ENCODE measurements around the gene PCP4.

Gene PCP4

DNA sequence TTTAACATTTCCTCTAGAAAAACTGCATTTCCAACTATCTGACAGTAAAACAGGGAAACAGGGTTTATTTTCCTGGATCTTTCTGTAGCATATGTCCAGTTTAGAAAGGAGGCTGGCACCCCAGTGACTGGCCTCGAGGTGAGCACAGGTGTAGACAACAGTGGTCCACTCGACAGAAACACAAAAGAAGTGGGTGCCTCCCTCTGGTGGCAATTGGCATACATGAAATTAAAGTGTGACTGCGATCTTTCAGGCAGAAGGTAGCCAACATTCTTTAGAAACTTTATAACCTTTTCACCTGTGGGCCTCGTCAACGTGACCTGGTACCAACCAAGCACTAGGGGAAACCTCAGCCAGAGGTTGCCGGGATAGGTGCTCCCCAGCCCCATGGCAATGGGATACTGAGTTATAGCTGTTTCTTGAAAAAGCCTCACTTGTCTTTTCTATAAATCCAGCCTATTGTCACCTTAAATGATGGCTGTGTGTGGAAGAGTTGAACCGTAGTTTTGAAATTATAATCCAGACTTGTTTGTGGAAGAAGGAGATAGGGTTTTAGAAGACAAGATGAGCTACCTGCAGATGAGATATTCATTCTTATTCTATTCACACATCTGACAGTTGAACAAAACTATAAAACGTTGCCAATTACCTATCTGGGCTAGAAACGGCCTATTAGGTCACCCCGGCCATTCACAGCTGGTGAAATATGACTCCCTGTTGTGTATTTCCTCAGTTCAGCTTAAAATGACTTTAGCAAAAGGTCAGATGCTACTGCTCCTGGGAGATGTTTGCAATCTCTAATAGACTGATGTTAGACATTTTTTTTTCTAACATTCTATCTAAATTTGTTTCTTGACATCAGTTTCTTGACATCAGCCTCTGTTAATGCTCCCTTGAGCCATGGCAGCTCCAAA is 44.3 kb downstream of the PCP4 start:
- no peaks in the 10 kb centered on the region for H4K20me1 ChIP-seq (ENCODE audit: low read depth, low read length)
- H3K4me3 ChIP-seq (ENCODE audit: insufficient read depth, low read length, poor library complexity, severe bottlenecking): no peak overlapping the region
- H3K36me3 ChIP-seq (ENCODE audit: low read length): no peaks in the 10 kb centered on the region
- no peak overlapping the region for H3K27ac ChIP-seq (ENCODE audit: low read depth, low read length)
- no peaks in the 10 kb centered on the region for H3K9me2 ChIP-seq (replicated peaks; ENCODE audit: insufficient read depth, low read length)
- H3K9me3 ChIP-seq (ENCODE audit: insufficient read depth, low read length): no peaks in the 10 kb centered on the region
- H3K79me2 ChIP-seq (ENCODE audit: insufficient read depth, low read length): no peaks in the 10 kb centered on the region
- no peak overlapping the region for H2AFZ ChIP-seq (ENCODE audit: low read depth, low read length, severe bottlenecking)
- H3K4me2 ChIP-seq (ENCODE audit: low read depth, low read length, poor library complexity, severe bottlenecking): no peak overlapping the region
- no peak for TF ChIP-seq EZH2phosphoT487 (conservative IDR thresholded peaks at IDR 0.05; ENCODE audit: low read length)
- TF ChIP-seq, protein P1, sequence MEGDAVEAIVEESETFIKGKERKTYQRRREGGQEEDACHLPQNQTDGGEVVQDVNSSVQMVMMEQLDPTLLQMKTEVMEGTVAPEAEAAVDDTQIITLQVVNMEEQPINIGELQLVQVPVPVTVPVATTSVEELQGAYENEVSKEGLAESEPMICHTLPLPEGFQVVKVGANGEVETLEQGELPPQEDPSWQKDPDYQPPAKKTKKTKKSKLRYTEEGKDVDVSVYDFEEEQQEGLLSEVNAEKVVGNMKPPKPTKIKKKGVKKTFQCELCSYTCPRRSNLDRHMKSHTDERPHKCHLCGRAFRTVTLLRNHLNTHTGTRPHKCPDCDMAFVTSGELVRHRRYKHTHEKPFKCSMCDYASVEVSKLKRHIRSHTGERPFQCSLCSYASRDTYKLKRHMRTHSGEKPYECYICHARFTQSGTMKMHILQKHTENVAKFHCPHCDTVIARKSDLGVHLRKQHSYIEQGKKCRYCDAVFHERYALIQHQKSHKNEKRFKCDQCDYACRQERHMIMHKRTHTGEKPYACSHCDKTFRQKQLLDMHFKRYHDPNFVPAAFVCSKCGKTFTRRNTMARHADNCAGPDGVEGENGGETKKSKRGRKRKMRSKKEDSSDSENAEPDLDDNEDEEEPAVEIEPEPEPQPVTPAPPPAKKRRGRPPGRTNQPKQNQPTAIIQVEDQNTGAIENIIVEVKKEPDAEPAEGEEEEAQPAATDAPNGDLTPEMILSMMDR (IDR thresholded peaks at IDR 0.05; ENCODE audit: insufficient read depth, low read length, poor library complexity, severe bottlenecking): no peak
- H3K27me3 ChIP-seq (ENCODE audit: low read length): no peaks in the 10 kb centered on the region
- H3F3A ChIP-seq (ENCODE audit: insufficient read depth): no peaks in the 10 kb centered on the region
- H3K9ac ChIP-seq (ENCODE audit: low read length): no peak overlapping the region

DNA sequence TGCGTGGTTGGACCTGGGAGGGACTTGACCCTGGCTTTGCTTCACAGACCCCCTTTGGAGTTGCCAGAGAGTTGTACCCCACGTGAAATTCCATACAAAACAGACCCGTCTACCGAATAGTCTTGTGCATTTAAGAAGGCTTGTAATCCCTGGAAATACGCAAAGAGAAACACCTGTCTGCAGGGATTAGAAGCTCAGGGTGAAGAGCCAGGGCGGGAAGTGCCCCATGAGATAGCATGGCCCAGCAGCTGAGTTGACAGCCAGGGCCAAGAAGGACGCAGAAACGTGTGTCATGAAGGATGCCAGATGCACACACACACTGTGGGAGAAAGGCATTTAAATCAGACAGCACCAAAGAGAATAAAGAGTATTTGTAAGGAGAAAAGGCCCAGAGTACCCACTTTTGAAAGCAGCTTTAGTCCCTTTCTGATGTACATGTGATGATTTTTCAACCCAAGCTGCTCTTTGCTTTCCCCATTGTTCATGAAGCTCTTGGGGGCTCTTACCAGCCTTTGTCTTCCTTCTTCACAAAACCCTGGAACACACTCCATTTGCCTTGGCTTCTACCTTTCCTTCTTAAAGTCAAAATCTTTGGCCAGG is 46.6 kb downstream of the PCP4 start:
- no peak overlapping the region for H3K9ac ChIP-seq (ENCODE audit: low read length)
- no peaks in the 10 kb centered on the region for H3K36me3 ChIP-seq (ENCODE audit: low read length)
- H3K4me2 ChIP-seq (ENCODE audit: low read depth, low read length, poor library complexity, severe bottlenecking): no peak overlapping the region
- no peaks in the 10 kb centered on the region for H3K79me2 ChIP-seq (ENCODE audit: insufficient read depth, low read length)
- H3F3A ChIP-seq (ENCODE audit: insufficient read depth): no peaks in the 10 kb centered on the region
- no peaks in the 10 kb centered on the region for H3K9me2 ChIP-seq (replicated peaks; ENCODE audit: insufficient read depth, low read length)
- no peak overlapping the region for H2AFZ ChIP-seq (ENCODE audit: low read depth, low read length, severe bottlenecking)
- H3K4me3 ChIP-seq (ENCODE audit: insufficient read depth, low read length, poor library complexity, severe bottlenecking): no peak overlapping the region
- no peaks in the 10 kb centered on the region for H3K9me3 ChIP-seq (ENCODE audit: insufficient read depth, low read length)
- no peak overlapping the region for H3K27ac ChIP-seq (ENCODE audit: low read depth, low read length)
- no peaks in the 10 kb centered on the region for H3K27me3 ChIP-seq (ENCODE audit: low read length)
- TF ChIP-seq EZH2phosphoT487 (conservative IDR thresholded peaks at IDR 0.05; ENCODE audit: low read length): no peak
- TF ChIP-seq, protein P1 (IDR thresholded peaks at IDR 0.05; ENCODE audit: insufficient read depth, low read length, poor library complexity, severe bottlenecking): no peak
- no peaks in the 10 kb centered on the region for H4K20me1 ChIP-seq (ENCODE audit: low read depth, low read length)

DNA sequence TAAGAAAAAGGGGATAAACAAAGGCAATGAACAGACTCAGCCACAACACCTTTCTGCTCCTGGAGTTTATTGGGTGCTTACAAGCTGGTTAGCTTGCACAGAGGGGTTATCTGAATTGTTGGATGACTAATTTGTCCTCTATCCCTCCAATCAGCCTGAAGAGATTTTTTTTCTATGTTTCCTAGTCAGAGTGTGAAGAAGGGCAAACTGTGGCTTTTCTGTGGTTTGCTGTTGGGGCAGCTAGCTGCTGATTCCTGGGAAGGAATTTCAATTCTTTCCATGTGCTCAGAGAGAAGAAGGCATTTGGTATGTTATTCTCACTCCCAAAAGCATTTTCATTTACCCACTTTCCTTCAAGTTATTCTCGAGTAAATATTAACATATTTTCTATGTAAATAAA is 48.6 kb downstream of the PCP4 start:
- H3K4me2 ChIP-seq (ENCODE audit: low read depth, low read length, poor library complexity, severe bottlenecking): no peak overlapping the region
- H3K27ac ChIP-seq (ENCODE audit: low read depth, low read length): no peak overlapping the region
- no peaks in the 10 kb centered on the region for H3K79me2 ChIP-seq (ENCODE audit: insufficient read depth, low read length)
- H3K4me3 ChIP-seq (ENCODE audit: insufficient read depth, low read length, poor library complexity, severe bottlenecking): no peak overlapping the region
- H4K20me1 ChIP-seq (ENCODE audit: low read depth, low read length): no peaks in the 10 kb centered on the region
- no peaks in the 10 kb centered on the region for H3F3A ChIP-seq (ENCODE audit: insufficient read depth)
- H3K9me3 ChIP-seq (ENCODE audit: insufficient read depth, low read length): no peaks in the 10 kb centered on the region
- no peaks in the 10 kb centered on the region for H3K36me3 ChIP-seq (ENCODE audit: low read length)
- no peak overlapping the region for H3K9ac ChIP-seq (ENCODE audit: low read length)
- no peak overlapping the region for H2AFZ ChIP-seq (ENCODE audit: low read depth, low read length, severe bottlenecking)
- H3K27me3 ChIP-seq (ENCODE audit: low read length): no peaks in the 10 kb centered on the region
- H3K9me2 ChIP-seq (replicated peaks; ENCODE audit: insufficient read depth, low read length): no peaks in the 10 kb centered on the region
- TF ChIP-seq, protein P1 (IDR thresholded peaks at IDR 0.05; ENCODE audit: insufficient read depth, low read length, poor library complexity, severe bottlenecking): no peak
